Osteocyte (in vitro differentiated cells): Measurements from ENCODE around the gene CFAP44. TPM values are rescaled to one million over a fixed set of nuclear protein-coding genes. Genes with fewer than 3 reads are reported as not detected.
A peak's percentile ranks its signal among the peaks of the same experiment; 100 is the strongest.

ENCODE experiments used
- DNase-seq: peaks from one replicate; pipeline ENCODE4 v3.0.0; 2021; ENCODE audit warnings: mixed read lengths; ENCODE audit not compliant: unreplicated experiment; ENCODE audit errors: extremely low spot score
- H3K27ac Mint-ChIP-seq: one replicate; pipeline ENCODE4 v1.8.0; 2021; ENCODE audit warnings: mild to moderate bottlenecking, mixed read lengths; ENCODE audit not compliant: unreplicated experiment
- H3K27me3 Mint-ChIP-seq: one replicate; pipeline ENCODE4 v1.8.0; 2021; ENCODE audit warnings: mixed read lengths; ENCODE audit not compliant: unreplicated experiment
- H3K36me3 Mint-ChIP-seq: one replicate; pipeline ENCODE4 v1.8.0; 2021; ENCODE audit warnings: mixed read lengths; ENCODE audit not compliant: unreplicated experiment
- H3K4me1 Mint-ChIP-seq: one replicate; pipeline ENCODE4 v1.8.0; 2021; ENCODE audit warnings: mixed read lengths; ENCODE audit not compliant: unreplicated experiment
- H3K4me3 Mint-ChIP-seq: one replicate; pipeline ENCODE4 v1.8.0; 2021; ENCODE audit warnings: mild to moderate bottlenecking, moderate library complexity, mixed read lengths; ENCODE audit not compliant: unreplicated experiment
- H3K9me3 Mint-ChIP-seq: one replicate; pipeline ENCODE4 v1.8.0; 2021; ENCODE audit warnings: mixed read lengths; ENCODE audit not compliant: unreplicated experiment
- CTCF ChIP-seq: fragments of 200-600 bp; sonication (generic); IDR thresholded peaks from 2 replicates; pipeline ENCODE4 v1.5.0; 2021; ENCODE audit warnings: antibody characterized with exemption, mild to moderate bottlenecking, moderate library complexity
- microRNA-seq: library from miRNA; unstranded; fragments of <30 nt; microRNA quantifications from one replicate; pipeline ENCODE4 v1.1.0, GENCODE V29; 2020; ENCODE audit not compliant: unreplicated experiment
- total RNA-seq: library from RNA; stranded (reverse); gene quantifications from 2 replicates; pipeline ENCODE4 v1.2.1, GENCODE V29; 2021

CFAP44 gene
- total RNA-seq, 1 donor from 2014 or later = 7.4 TPM

GRCh38 chr3:113423699-113424098, 17.6 kb downstream of the CFAP44 start:
- no peak for TF ChIP-seq CTCF

DNA sequence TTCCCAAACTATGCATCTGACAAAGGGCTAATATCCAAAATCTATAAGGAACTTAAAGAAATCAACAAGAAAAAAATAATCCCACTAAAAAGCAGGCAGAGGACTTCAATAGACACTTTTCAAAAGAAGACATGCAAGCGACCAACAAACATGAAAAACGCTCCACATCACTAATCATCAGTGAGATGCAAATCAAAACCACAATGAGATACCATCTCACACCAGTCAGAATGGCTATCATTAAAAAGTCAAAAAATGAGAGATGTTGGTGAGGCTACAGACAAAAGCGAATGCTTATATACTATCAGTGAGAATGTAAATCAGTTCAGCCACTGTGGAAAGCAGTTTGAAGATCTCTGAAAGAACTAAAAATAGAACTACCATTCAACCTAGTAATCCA, 20.2 kb downstream of the CFAP44 start:
- Mint-ChIP-seq H3K36me3 (peaks cover 23% of the 10 kb centered on the region), H3K4me1 (no peaks in the 10 kb centered on the region), H3K27me3 (no peaks in the 10 kb centered on the region), H3K9me3 (peaks cover 24% of the 10 kb centered on the region), H3K4me3 (no peak overlapping the region), H3K27ac (no peak overlapping the region)
- no peak for TF ChIP-seq CTCF
- DNase-seq = no peak

More at GRCh38 chr3:113423699-113424098, 17.6 kb downstream of the CFAP44 start:
- Mint-ChIP-seq H3K27me3 (no peaks in the 10 kb centered on the region), H3K4me3 (no peak overlapping the region), H3K36me3 (peaks cover 34% of the 10 kb centered on the region), H3K4me1 (no peaks in the 10 kb centered on the region), H3K27ac (no peak overlapping the region), H3K9me3 (peaks cover 20% of the 10 kb centered on the region)
- no peak for DNase-seq

GRCh38 chr3:113409676-113410075, 31.6 kb downstream of the CFAP44 start:
- no peak for TF ChIP-seq CTCF
- peaks cover 6% of the 10 kb centered on the region for H3K4me1 Mint-ChIP-seq
- no peak overlapping the region for H3K4me3 Mint-ChIP-seq
- no peak overlapping the region for H3K27ac Mint-ChIP-seq
- peaks cover 16% of the 10 kb centered on the region for H3K36me3 Mint-ChIP-seq
- no peak for DNase-seq
- no peaks in the 10 kb centered on the region for H3K27me3 Mint-ChIP-seq
- peaks cover 21% of the 10 kb centered on the region for H3K9me3 Mint-ChIP-seq

DNA sequence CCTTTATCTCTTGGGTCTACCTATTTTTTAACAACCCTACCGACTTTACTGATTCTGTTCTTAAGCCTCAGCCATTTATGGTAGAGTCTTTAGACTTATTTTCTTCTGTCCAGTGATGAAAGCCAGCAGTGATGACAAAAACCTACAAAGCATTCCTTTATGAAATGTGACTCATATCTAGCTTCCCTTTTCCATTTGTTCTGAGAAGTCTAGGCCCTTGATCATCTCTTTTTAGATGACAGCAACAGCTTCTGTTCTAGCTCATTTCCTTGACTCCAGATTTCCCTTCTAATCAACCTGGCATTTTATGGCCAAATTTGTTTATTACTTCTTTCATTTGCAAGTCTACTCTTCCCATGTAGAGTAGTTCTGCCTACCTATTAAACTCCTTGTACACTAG, 36.1 kb downstream of the CFAP44 start:
- H3K27ac Mint-ChIP-seq = peak overlapping the region; percentile 40
- H3K4me3 Mint-ChIP-seq = no peak overlapping the region
- DNase-seq = no peak
- peaks cover 3% of the 10 kb centered on the region for H3K9me3 Mint-ChIP-seq
- H3K36me3 Mint-ChIP-seq = peaks cover 15% of the 10 kb centered on the region
- no peak for TF ChIP-seq CTCF
- H3K27me3 Mint-ChIP-seq = no peaks in the 10 kb centered on the region
- H3K4me1 Mint-ChIP-seq = peaks cover 8% of the 10 kb centered on the region

GRCh38 chr3:113404637-113405036, 36.7 kb downstream of the CFAP44 start:
- no peak for TF ChIP-seq CTCF

More at GRCh38 chr3:113404637-113405036, 36.7 kb downstream of the CFAP44 start:
- Mint-ChIP-seq H3K9me3 (peaks cover 3% of the 10 kb centered on the region), H3K4me3 (no peak overlapping the region), H3K36me3 (peaks cover 17% of the 10 kb centered on the region), H3K4me1 (peaks cover 8% of the 10 kb centered on the region), H3K27me3 (no peaks in the 10 kb centered on the region), H3K27ac (peak overlapping the region; percentile 40)
- no peak for DNase-seq

Small RNA genes within 50 kb of the gene (microRNA-seq; reads per million reads assigned to microRNA genes)
- not detected for gene MIR8076

Other genes starting within 250 kb of the CFAP44 start
- gene BOC, start 229.9 kb downstream of the CFAP44 start, total RNA-seq = 17.9 and 22.4 TPM in 2 replicates
- gene SPICE1, start 73.7 kb upstream of the CFAP44 start, total RNA-seq = 10.4 and 16.4 TPM in 2 replicates
- gene SIDT1, start 91.1 kb upstream of the CFAP44 start, total RNA-seq = not detected in 2 replicates